GM12878 (cell line): ENCODE data around the gene CTNS. TPM values are rescaled to one million over a fixed set of nuclear protein-coding genes. Genes with fewer than 3 reads are reported as not detected.

ENCODE experiments used
- ATAC-seq: fragments of 200-7000 bp; cut with Tn5 transposase; 3 replicates; pipeline ENCODE4 v1.9.1; 2020; ENCODE audit warnings: mild to moderate bottlenecking, moderate library complexity
- BruUV-seq: library from RNA; stranded (reverse); fragments of 400-500 nt; replicated peaks from 2 replicates; lab custom pipeline; 2021; lab: Mats Ljungman, UMichigan
- CTCF ChIA-PET: fragments of 300-600 bp; sonication (Branson Sonifier 250); formaldehyde crosslinking; extraction: SDS; loops from one replicate; lab custom pipeline; 2021; ENCODE audit warnings: inconsistent platforms; lab: Yijun Ruan, JAX
- POLR2A ChIA-PET: fragments of 350-600 bp; formaldehyde crosslinking; extraction: SDS; loops from one replicate; lab custom pipeline; 2021; ENCODE audit warnings: inconsistent platforms; lab: Charles Lee
- RAD21 ChIA-PET: fragments of 300-600 bp; sonication (Branson Sonifier 250); formaldehyde crosslinking; loops from one replicate; lab custom pipeline; 2023; ENCODE audit warnings: antibody characterized with exemption; ENCODE audit not compliant: unreplicated experiment; lab: Charles Lee
- SMC1A ChIA-PET: fragments of 300-600 bp; sonication (Branson Sonifier 250); formaldehyde crosslinking; loops from one replicate; lab custom pipeline; 2023; ENCODE audit not compliant: unreplicated experiment, uncharacterized antibody; lab: Charles Lee
- DNase-seq: peaks from one replicate; pipeline ENCODE4 v3.0.0-alpha.2; 2011; ENCODE audit warnings: low read depth, low spot score
- FAIRE-seq: peaks from 3 replicates; lab custom pipeline; 2011; peaks lifted over from hg19 to GRCh38; lab: Jason Lieb, UNC
- H2AFZ ChIP-seq: 2 replicates; pipeline ENCODE4 v1.6.0; 2011; ENCODE audit warnings: low read depth, low read length, control low read depth; ENCODE audit not compliant: control insufficient read depth
- H3K27ac ChIP-seq: 2 replicates; pipeline ENCODE4 v1.5.1; 2011; ENCODE audit warnings: control low read depth; ENCODE audit not compliant: control insufficient read depth, insufficient read depth
- H3K27me3 ChIP-seq, 2 experiments: replicated peaks in 1 of 2; 2 replicates each; pipeline versions ENCODE4 v1.6.0 to v1.6.1; 2011; ENCODE audit warnings: low read length in 1 of 2; ENCODE audit not compliant: control insufficient read depth in 2 of 2, insufficient read depth in 2 of 2
- H3K36me3 ChIP-seq, 2 experiments: 2 replicates each; pipeline ENCODE4 v1.5.1; 2011; ENCODE audit warnings: low read length in 1 of 2; ENCODE audit not compliant: control insufficient read depth in 2 of 2, insufficient read depth in 2 of 2
- H3K4me1 ChIP-seq: 2 replicates; pipeline ENCODE4 v1.6.1; 2011; ENCODE audit warnings: mild to moderate bottlenecking, low read length, moderate library complexity, mixed read lengths; ENCODE audit not compliant: control insufficient read depth, insufficient read depth
- H3K4me2 ChIP-seq: 2 replicates; pipeline ENCODE4 v1.6.0; 2011; ENCODE audit warnings: control low read depth; ENCODE audit not compliant: control insufficient read depth, insufficient read depth
- H3K4me3 ChIP-seq: fragments of 200-600 bp; sonication (generic); 2 replicates; pipeline ENCODE4 v1.5.1; 2016
- H3K79me2 ChIP-seq: 2 replicates; pipeline ENCODE4 v1.6.0; 2011; ENCODE audit warnings: low read length; ENCODE audit not compliant: control insufficient read depth, insufficient read depth
- H3K9ac ChIP-seq: 2 replicates; pipeline ENCODE4 v1.8.0; 2011; ENCODE audit warnings: low read length, control low read depth, mixed read lengths; ENCODE audit not compliant: control insufficient read depth, insufficient read depth
- H3K9me3 ChIP-seq: replicated peaks from 3 replicates; pipeline ENCODE4 v1.5.1; 2011; ENCODE audit warnings: mild to moderate bottlenecking, low read length; ENCODE audit not compliant: control insufficient read depth, insufficient read depth
- H4K20me1 ChIP-seq: 2 replicates; pipeline ENCODE4 v1.6.0; 2011; ENCODE audit not compliant: control insufficient read depth, insufficient read depth
- CHD1 ChIP-seq: IDR thresholded peaks from 2 replicates; pipeline ENCODE4 v1.6.1; 2012; ENCODE audit warnings: low read depth, low read length, improper control_type of control experiment
- IKZF1 ChIP-seq: fragments of 450-650 bp; conservative IDR thresholded peaks from 2 replicates; pipeline ENCODE4 v1.6.1; 2017; ENCODE audit warnings: antibody characterized with exemption, mild to moderate bottlenecking
- LARP7 ChIP-seq: fragments of 450-650 bp; IDR thresholded peaks from 2 replicates; pipeline ENCODE4 v1.6.1; 2017; ENCODE audit warnings: mild to moderate bottlenecking
- RELB ChIP-seq: fragments of 450-650 bp; IDR thresholded peaks from 2 replicates; pipeline ENCODE4 v1.6.1; 2017; ENCODE audit warnings: low read depth, mild to moderate bottlenecking, moderate library complexity
- ZNF217 ChIP-seq: fragments of 450-650 bp; IDR thresholded peaks from 2 replicates; pipeline ENCODE4 v1.6.1; 2017; ENCODE audit warnings: antibody characterized with exemption, mild to moderate bottlenecking
- WGBS: methylation state at CpG from one replicate; pipeline ENCODE4 v1.1.6; 2016; ENCODE audit warnings: low lambda C conversion rate; ENCODE audit not compliant: insufficient replicate concordance, insufficient coverage; ENCODE audit errors: missing lambda C conversion rate; 5-methylcytosine and 5-hydroxymethylcytosine counted together
- in situ Hi-C: fragments of 300-500 bp; cut with MboI; formaldehyde crosslinking; loops from 9 replicates; pipeline ENCODE4 v1.14.3; 2018; ENCODE audit warnings: mixed read lengths
- intact Hi-C: fragments of 100-400 bp; cut with micrococcal nuclease; formaldehyde crosslinking; loops from one replicate; pipeline ENCODE4 v1.14.2; 2022; ENCODE audit not compliant: unreplicated experiment
- polyA plus RNA-seq, 11 experiments: library from polyadenylated mRNA; depleted of rRNA in 4 of 11; unstranded in 6 of 11; stranded (reverse) in 5 of 11; fragments of >200 nt; fragmentation: Nextera tagmentation in 4 of 11; fragmentation: Illumina TruSeq in 1 of 11; extraction: Ambion mirVana in 4 of 11; extraction: Trizol in 1 of 11; gene quantifications; 1 replicate in 1 of 11; 2 replicates in 10 of 11; pipeline versions ENCODE4 v1.2.1 to v1.2.3, GENCODE V29; 2011 to 2016; ENCODE audit warnings: inconsistent platforms in 2 of 11, missing spikeins in 2 of 11, low read depth in 1 of 11
- total RNA-seq, 4 experiments: library from RNA; depleted of rRNA in 3 of 4; stranded (reverse); fragments of >200 nt in 3 of 4; fragmentation: Illumina TruSeq in 1 of 4; extraction: Trizol in 1 of 4; gene quantifications; 2 replicates each; pipeline versions ENCODE4 v1.2.1 to v1.2.3, GENCODE V29; 2013 to 2021
- TF ChIP-seq, protein P1 (sequence below): fragments of 450-650 bp; conservative IDR thresholded peaks from 2 replicates; pipeline ENCODE4 v1.6.1; 2017; ENCODE audit warnings: mild to moderate bottlenecking, moderate library complexity

Gene CTNS
- total and polyA plus RNA-seq, 10 of the 15 experiments (the other 5 are each of a cell fraction or from before 2014, with no cell fraction given), result 0.92 to 10.7 (median 6.4) TPM

- TF ChIP-seq IKZF1 (no peak), LARP7 (peak; percentile 73; the same call in 1 of the 2 replicates), CHD1 (no peak), RELB (peak; percentile 14; the same call in 1 of the 2 replicates), ZNF217 (no peak)
- TF ChIP-seq, protein P1, sequence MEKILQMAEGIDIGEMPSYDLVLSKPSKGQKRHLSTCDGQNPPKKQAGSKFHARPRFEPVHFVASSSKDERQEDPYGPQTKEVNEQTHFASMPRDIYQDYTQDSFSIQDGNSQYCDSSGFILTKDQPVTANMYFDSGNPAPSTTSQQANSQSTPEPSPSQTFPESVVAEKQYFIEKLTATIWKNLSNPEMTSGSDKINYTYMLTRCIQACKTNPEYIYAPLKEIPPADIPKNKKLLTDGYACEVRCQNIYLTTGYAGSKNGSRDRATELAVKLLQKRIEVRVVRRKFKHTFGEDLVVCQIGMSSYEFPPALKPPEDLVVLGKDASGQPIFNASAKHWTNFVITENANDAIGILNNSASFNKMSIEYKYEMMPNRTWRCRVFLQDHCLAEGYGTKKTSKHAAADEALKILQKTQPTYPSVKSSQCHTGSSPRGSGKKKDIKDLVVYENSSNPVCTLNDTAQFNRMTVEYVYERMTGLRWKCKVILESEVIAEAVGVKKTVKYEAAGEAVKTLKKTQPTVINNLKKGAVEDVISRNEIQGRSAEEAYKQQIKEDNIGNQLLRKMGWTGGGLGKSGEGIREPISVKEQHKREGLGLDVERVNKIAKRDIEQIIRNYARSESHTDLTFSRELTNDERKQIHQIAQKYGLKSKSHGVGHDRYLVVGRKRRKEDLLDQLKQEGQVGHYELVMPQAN, result 0 out of 2 replicates have a peak, but pooled peaks have one; percentile 4
- TSS peak; percentile 96 for BruUV-seq
- FAIRE-seq (no peak), DNase-seq (no peak), ATAC-seq (peak; percentile 13)
- Histone ChIP-seq H3K9me3 (no peaks in the 10 kb centered on the region), H3K4me3 (peak overlapping the region; percentile 84), H3K27ac (peak overlapping the region; percentile 86), H2AFZ (peak overlapping the region; percentile 96), H4K20me1 (no peaks in the 10 kb centered on the region), H3K4me1 (peaks cover 8% of the 10 kb centered on the region), H3K9ac (peak overlapping the region; percentile 98), H3K36me3 (no peaks in the 10 kb centered on the region), H3K79me2 (peaks cover 20% of the 10 kb centered on the region), H3K4me2 (peak overlapping the region; percentile 97), H3K27me3 (no peaks in the 10 kb centered on the region)
- in situ Hi-C loops, result no loop called here
- ChIA-PET SMC1A (no interaction called here), POLR2A (no interaction called here), CTCF (interaction anchor here (1.0 kb wide), 1 partner anchor 33 kb away, joined by 4 read pairs; the partner anchor contains the start of genes CTNS and SHPK), RAD21 (no interaction called here)
- intact Hi-C loops, result loop anchor here (10.0 kb wide), 1 partner anchor 114 kb away; the partner anchor contains the start of gene TRPV3
- WGBS, result 2% methylated on average over 32 of the region's 32 CpGs
Measured at GRCh38 chr17:3669085-3669347, 32.5 kb downstream of the CTNS start.
